PC-9 (cell line): ENCODE measurements around the gene YPEL1. TPM values are rescaled to one million over a fixed set of nuclear protein-coding genes. Genes with fewer than 3 reads are reported as not detected.

ENCODE experiments used
- BruUV-seq: library from RNA; stranded (reverse); fragments of 400-500 nt; replicated peaks from 2 replicates; lab custom pipeline; 2021; lab: Mats Ljungman, UMichigan
- CTCF ChIA-PET: fragments of 300-600 bp; sonication (Branson Sonifier 250); formaldehyde crosslinking; loops from one replicate; lab custom pipeline; 2022; ENCODE audit warnings: antibody characterized with exemption; lab: Charles Lee
- POLR2A ChIA-PET: fragments of 300-600 bp; sonication (Branson Sonifier 250); formaldehyde crosslinking; loops from one replicate; lab custom pipeline; 2022; ENCODE audit warnings: antibody characterized with exemption; ENCODE audit not compliant: unreplicated experiment; lab: Charles Lee
- DNase-seq, 2 experiments: peaks; one replicate each; pipeline versions ENCODE4 v3.0.0 to v3.0.0-alpha.2; 2015 to 2022; ENCODE audit warnings: mixed read lengths in 1 of 2
- H2AFZ ChIP-seq: fragments of 200-600 bp; sonication (generic); 2 replicates; pipeline ENCODE4 v1.8.1; 2017; ENCODE audit warnings: antibody characterized with exemption
- H3F3A ChIP-seq: fragments of 200-600 bp; sonication (generic); 2 replicates; pipeline ENCODE4 v1.8.1; 2017; ENCODE audit warnings: antibody characterized with exemption, mild to moderate bottlenecking, low read depth; ENCODE audit not compliant: insufficient read depth
- H3K27ac ChIP-seq: fragments of 200-600 bp; sonication (generic); 2 replicates; pipeline ENCODE4 v1.6.1; 2016; ENCODE audit warnings: mixed run types
- H3K27me3 ChIP-seq: fragments of 200-600 bp; sonication (generic); 2 replicates; pipeline ENCODE4 v1.6.1; 2016; ENCODE audit warnings: low read depth, mixed run types; ENCODE audit not compliant: insufficient read depth
- H3K36me3 ChIP-seq: fragments of 200-600 bp; sonication (generic); 2 replicates; pipeline ENCODE4 v1.6.1; 2016; ENCODE audit warnings: low read depth, mixed run types
- H3K4me1 ChIP-seq: fragments of 200-600 bp; sonication (generic); replicated peaks from 2 replicates; pipeline ENCODE4 v1.6.1; 2016; ENCODE audit warnings: mixed run types; ENCODE audit not compliant: insufficient read depth
- H3K4me2 ChIP-seq: fragments of 200-600 bp; sonication (generic); 2 replicates; pipeline ENCODE4 v1.6.1; 2017; ENCODE audit warnings: mixed run types
- H3K4me3 ChIP-seq: fragments of 200-600 bp; sonication (generic); 2 replicates; pipeline ENCODE4 v1.6.1; 2016; ENCODE audit warnings: mixed run types
- H3K79me2 ChIP-seq: fragments of 200-600 bp; sonication (generic); 2 replicates; pipeline ENCODE4 v1.6.1; 2017; ENCODE audit warnings: low read depth, mixed run types
- H3K9me2 ChIP-seq: fragments of 200-600 bp; sonication (generic); 2 replicates; pipeline ENCODE4 v1.8.1; 2017; ENCODE audit warnings: mild to moderate bottlenecking; ENCODE audit not compliant: insufficient read depth
- H3K9me3 ChIP-seq: fragments of 200-600 bp; sonication (generic); 2 replicates; pipeline ENCODE4 v1.8.1; 2016; ENCODE audit warnings: low read depth; ENCODE audit not compliant: insufficient read depth
- H4K20me1 ChIP-seq: fragments of 200-600 bp; sonication (generic); 2 replicates; pipeline ENCODE4 v1.8.1; 2017; ENCODE audit not compliant: insufficient read depth
- CTCF ChIP-seq: fragments of 200-600 bp; sonication (generic); conservative IDR thresholded peaks from 2 replicates; pipeline ENCODE4 v1.6.1; 2017; ENCODE audit warnings: mixed run types, antibody characterized with exemption, mild to moderate bottlenecking, moderate library complexity
- EZH2 ChIP-seq: fragments of 200-600 bp; sonication (generic); IDR thresholded peaks from 2 replicates; pipeline ENCODE4 v1.8.0; 2017; ENCODE audit warnings: antibody characterized with exemption, low read depth
- intact Hi-C: fragments of 100-400 bp; cut with micrococcal nuclease; formaldehyde crosslinking; loops from one replicate; pipeline ENCODE4 v1.10.0; 2022; ENCODE audit not compliant: unreplicated experiment
- total RNA-seq: library from RNA; stranded (reverse); gene quantifications from 2 replicates; pipeline ENCODE4 v1.2.3, GENCODE V29; 2021

Gene YPEL1
- total RNA-seq, 1 experiment from 2014 or later, result 5.2 TPM

- Histone ChIP-seq H4K20me1 (no peaks in the 10 kb centered on the region), H3K27me3 (no peaks in the 10 kb centered on the region), H3K36me3 (no peaks in the 10 kb centered on the region), H3K79me2 (no peaks in the 10 kb centered on the region), H3K9me2 (no peaks in the 10 kb centered on the region), H2AFZ (no peak overlapping the region), H3K27ac (no peak overlapping the region), H3K9me3 (no peaks in the 10 kb centered on the region), H3K4me2 (no peak overlapping the region), H3K4me1 (no peaks in the 10 kb centered on the region), H3F3A (no peaks in the 10 kb centered on the region), H3K4me3 (no peak overlapping the region)
- BruUV-seq, result no TSS peak
- ChIA-PET POLR2A (no interaction called here), CTCF (no interaction called here)
- TF ChIP-seq CTCF (no peak), EZH2 (no peak)
- intact Hi-C loops, result no loop called here
- DNase-seq, result no peak
These were observed 39.5 kb downstream of the YPEL1 start for GRCh38 chr22:21696115-21696514.

GRCh38 chr22:21695430-21696085 lies 40.0 kb downstream of the YPEL1 start:
- no peaks in the 10 kb centered on the region for H3K9me3 ChIP-seq
- no peaks in the 10 kb centered on the region for H3K36me3 ChIP-seq
- H3F3A ChIP-seq, result no peaks in the 10 kb centered on the region
- no peak overlapping the region for H2AFZ ChIP-seq
- intact Hi-C loops, result no loop called here
- H3K27ac ChIP-seq, result no peak overlapping the region
- no peak for DNase-seq
- no peaks in the 10 kb centered on the region for H3K4me1 ChIP-seq
- no peak overlapping the region for H3K4me2 ChIP-seq
- POLR2A ChIA-PET, result no interaction called here
- H4K20me1 ChIP-seq, result no peaks in the 10 kb centered on the region
- H3K79me2 ChIP-seq, result no peaks in the 10 kb centered on the region
- no peak for TF ChIP-seq EZH2
- no peak for TF ChIP-seq CTCF
- no peaks in the 10 kb centered on the region for H3K9me2 ChIP-seq
- H3K4me3 ChIP-seq, result no peak overlapping the region
- no peaks in the 10 kb centered on the region for H3K27me3 ChIP-seq
- BruUV-seq, result no TSS peak
- CTCF ChIA-PET, result no interaction called here

GRCh38 chr22:21694795-21695429 lies 40.7 kb downstream of the YPEL1 start:
- H2AFZ ChIP-seq, result no peak overlapping the region
- H3F3A ChIP-seq, result no peaks in the 10 kb centered on the region
- DNase-seq, result no peak
- no peaks in the 10 kb centered on the region for H3K9me2 ChIP-seq
- ChIA-PET CTCF (no interaction called here), POLR2A (no interaction called here)
- H3K27ac ChIP-seq, result no peak overlapping the region
- H3K79me2 ChIP-seq, result no peaks in the 10 kb centered on the region
- H3K27me3 ChIP-seq, result no peaks in the 10 kb centered on the region
- H3K36me3 ChIP-seq, result no peaks in the 10 kb centered on the region
- no peak overlapping the region for H3K4me3 ChIP-seq
- intact Hi-C loops, result no loop called here
- no TSS peak for BruUV-seq
- no peaks in the 10 kb centered on the region for H4K20me1 ChIP-seq
- H3K4me2 ChIP-seq, result no peak overlapping the region
- TF ChIP-seq EZH2 (no peak), CTCF (no peak)
- H3K9me3 ChIP-seq, result no peaks in the 10 kb centered on the region
- no peaks in the 10 kb centered on the region for H3K4me1 ChIP-seq
